ENCODE results near the gene STON2. TPM values are rescaled to one million over a fixed set of nuclear protein-coding genes. Genes with fewer than 3 reads are reported as not detected.

STON2 gene
- total and polyA plus RNA-seq, 2 donors from 2014 or later, result 14.8 to 86.6 TPM

- H3K27me3 ChIP-seq (ENCODE audit: control insufficient read depth, insufficient read depth, low read length), result no peaks in the 10 kb centered on the region
- no peaks in the 10 kb centered on the region for H3K9me3 ChIP-seq (ENCODE audit: control insufficient read depth in 2 of 3, insufficient read depth in 1 of 3, low read length in 3 of 3)
- no peak overlapping the region for H3K27ac ChIP-seq (ENCODE audit: low read depth in 2 of 2, low read length in 2 of 2)
- peaks cover 0 to 7% (median 3%) of the 10 kb centered on the region in 3 donors for H3K4me1 ChIP-seq (ENCODE audit: control insufficient read depth in 2 of 3, insufficient read depth in 2 of 3, low read depth in 1 of 3, low read length in 3 of 3)
- peaks cover 1 to 14% (median 9%) of the 10 kb centered on the region in 3 donors for H3K36me3 ChIP-seq (ENCODE audit: control insufficient read depth in 2 of 3, insufficient read depth in 3 of 3, low read length in 3 of 3)
- DNase-seq (no peak), FAIRE-seq (no peak)
- H3K9ac ChIP-seq (ENCODE audit: low read length in 3 of 3), result no peak overlapping the region
- H3K4me3 ChIP-seq (ENCODE audit: low read length in 3 of 3), result no peak overlapping the region
- intact Hi-C loops (cut with DNase I), result no loop called here
- TF ChIP-seq CTCF (IDR thresholded peaks at IDR 0.05; ENCODE audit: borderline replicate concordance, extremely low read depth, insufficient read depth), result no peak
These were observed 124.6 kb downstream of the STON2 start for GRCh38 chr14:81275305-81276072.

GRCh38 chr14:81273961-81274575 lies 126.1 kb downstream of the STON2 start:
- Histone ChIP-seq H3K9me3 (ENCODE audit: control insufficient read depth in 2 of 3, insufficient read depth in 1 of 3, low read length in 3 of 3) (no peaks in the 10 kb centered on the region), H3K27ac (ENCODE audit: low read depth in 2 of 2, low read length in 2 of 2) (no peak overlapping the region), H3K36me3 (ENCODE audit: control insufficient read depth in 2 of 3, insufficient read depth in 3 of 3, low read length in 3 of 3) (peaks cover 3 to 14% (median 9%) of the 10 kb centered on the region in 3 donors), H3K4me1 (ENCODE audit: control insufficient read depth in 2 of 3, insufficient read depth in 2 of 3, low read depth in 1 of 3, low read length in 3 of 3) (peaks cover 0 to 10% (median 3%) of the 10 kb centered on the region in 3 donors), H3K9ac (ENCODE audit: low read length in 3 of 3) (no peak overlapping the region), H3K4me3 (ENCODE audit: low read length in 3 of 3) (no peak overlapping the region), H3K27me3 (ENCODE audit: control insufficient read depth, insufficient read depth, low read length) (no peaks in the 10 kb centered on the region)
- no peak for TF ChIP-seq CTCF (IDR thresholded peaks at IDR 0.05; ENCODE audit: borderline replicate concordance, extremely low read depth, insufficient read depth)
- FAIRE-seq, result no peak
- DNase-seq, result no peak
- intact Hi-C loops (cut with DNase I), result no loop called here

GRCh38 chr14:81273521-81273920 lies 126.6 kb downstream of the STON2 start:
- H3K4me1 ChIP-seq (ENCODE audit: control insufficient read depth in 2 of 3, insufficient read depth in 2 of 3, low read depth in 1 of 3, low read length in 3 of 3), result peaks cover 0 to 10% (median 3%) of the 10 kb centered on the region in 3 donors
- DNase-seq (no peak), FAIRE-seq (no peak)
- no peak overlapping the region for H3K27ac ChIP-seq (ENCODE audit: low read depth in 2 of 2, low read length in 2 of 2)
- no peak for TF ChIP-seq CTCF (IDR thresholded peaks at IDR 0.05; ENCODE audit: borderline replicate concordance, extremely low read depth, insufficient read depth)
- H3K4me3 ChIP-seq (ENCODE audit: low read length in 3 of 3), result no peak overlapping the region
- intact Hi-C loops (cut with DNase I), result no loop called here
- no peaks in the 10 kb centered on the region for H3K27me3 ChIP-seq (ENCODE audit: control insufficient read depth, insufficient read depth, low read length)
- H3K9me3 ChIP-seq (ENCODE audit: control insufficient read depth in 2 of 3, insufficient read depth in 1 of 3, low read length in 3 of 3), result no peaks in the 10 kb centered on the region
- peaks cover 3 to 14% (median 9%) of the 10 kb centered on the region in 3 donors for H3K36me3 ChIP-seq (ENCODE audit: control insufficient read depth in 2 of 3, insufficient read depth in 3 of 3, low read length in 3 of 3)
- H3K9ac ChIP-seq (ENCODE audit: low read length in 3 of 3), result no peak overlapping the region

Measured in kidney (tissue), 14 donors.